GM18951 (cell line): Measurements from ENCODE around the gene ATXN7L1.

ENCODE experiments used
- POLR2A ChIP-seq: IDR thresholded peaks from 4 replicates; pipeline ENCODE4 v1.6.1; 2011; ENCODE audit warnings: mild to moderate bottlenecking; ENCODE audit not compliant: insufficient read length, insufficient read depth; ENCODE audit errors: extremely low read depth
- in situ Hi-C: fragments of 300-500 bp; cut with MboI; formaldehyde crosslinking; loops from one replicate; pipeline ENCODE4 v1.12.0; 2022; ENCODE audit warnings: low sequenced_read_pairs, mixed read lengths, inconsistent platforms; ENCODE audit not compliant: unreplicated experiment

ATXN7L1 gene

GRCh38 chr7:105751054-105751453, 125.3 kb downstream of the ATXN7L1 start:
- in situ Hi-C loops, result loop anchor here (25.0 kb wide), 2 partner anchors 261 to 411 kb away; no protein-coding TSS in a partner anchor

GRCh38 chr7:105748701-105749100, 127.7 kb downstream of the ATXN7L1 start:
- in situ Hi-C loops, result no loop called here
- TF ChIP-seq POLR2A, result no peak

More at GRCh38 chr7:105751054-105751453, 125.3 kb downstream of the ATXN7L1 start:
- TF ChIP-seq POLR2A, result no peak

DNA sequence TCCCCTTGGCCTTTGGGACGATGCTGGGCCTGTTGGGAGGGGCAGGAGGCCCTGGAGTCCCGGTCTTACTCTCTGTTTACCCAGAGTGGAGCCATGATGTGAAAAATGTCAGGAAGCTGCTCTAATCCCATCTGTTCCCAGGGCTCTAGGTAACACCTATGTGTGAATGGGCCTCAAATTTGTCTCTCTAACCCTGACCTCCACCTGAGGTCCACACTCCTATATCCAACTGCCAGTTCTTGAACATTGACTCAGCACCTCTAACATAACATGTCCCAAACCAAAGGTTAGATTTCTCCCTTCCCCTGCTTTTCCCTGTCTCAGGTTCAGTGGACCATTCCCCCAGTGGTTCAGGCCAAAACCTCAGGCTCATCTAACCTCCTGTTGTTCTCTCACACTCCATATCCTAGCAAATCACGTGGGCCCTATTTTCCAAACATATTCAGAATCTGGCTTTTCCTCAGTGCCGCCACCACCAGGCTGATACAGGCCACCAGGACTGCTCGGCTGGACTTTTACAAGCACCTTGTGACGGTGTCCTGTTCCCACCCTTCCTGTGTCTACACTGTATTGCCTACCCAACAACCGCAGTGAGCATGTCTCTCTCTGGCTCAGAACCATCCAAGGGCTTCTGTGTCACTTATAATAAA, 130.6 kb downstream of the ATXN7L1 start:
- in situ Hi-C loops, result no loop called here
- no peak for TF ChIP-seq POLR2A

GRCh38 chr7:105744258-105744657, 132.1 kb downstream of the ATXN7L1 start:
- in situ Hi-C loops, result no loop called here
- no peak for TF ChIP-seq POLR2A

GRCh38 chr7:105743351-105744090, 132.9 kb downstream of the ATXN7L1 start:
- no peak for TF ChIP-seq POLR2A
- in situ Hi-C loops, result no loop called here

- in situ Hi-C loops, result no loop called here
- no peak for TF ChIP-seq POLR2A
Measured at GRCh38 chr7:105742787-105743186, 133.6 kb downstream of the ATXN7L1 start.

DNA sequence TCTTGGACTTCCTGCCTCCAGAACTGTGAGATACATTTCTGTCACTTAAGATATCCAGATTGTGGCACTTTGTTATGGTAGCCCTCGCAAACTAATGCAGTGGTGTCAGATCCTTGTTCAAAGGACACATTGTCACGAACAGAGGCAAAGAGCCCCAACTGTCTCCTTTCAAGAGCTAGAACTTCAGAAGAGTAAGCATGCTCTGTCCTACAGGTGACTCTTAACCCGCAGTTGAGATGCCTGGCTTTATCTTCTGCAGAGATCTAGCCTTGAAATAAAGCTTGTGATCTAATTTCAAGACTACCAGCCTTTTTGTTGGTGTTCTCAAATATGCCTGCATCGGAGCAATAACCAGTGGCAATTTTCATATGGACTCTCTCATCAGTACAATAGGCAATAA, 134.4 kb downstream of the ATXN7L1 start:
- TF ChIP-seq POLR2A, result no peak
- in situ Hi-C loops, result no loop called here

GRCh38 chr7:105738133-105738532, 138.3 kb downstream of the ATXN7L1 start:
- in situ Hi-C loops, result no loop called here
- no peak for TF ChIP-seq POLR2A

DNA sequence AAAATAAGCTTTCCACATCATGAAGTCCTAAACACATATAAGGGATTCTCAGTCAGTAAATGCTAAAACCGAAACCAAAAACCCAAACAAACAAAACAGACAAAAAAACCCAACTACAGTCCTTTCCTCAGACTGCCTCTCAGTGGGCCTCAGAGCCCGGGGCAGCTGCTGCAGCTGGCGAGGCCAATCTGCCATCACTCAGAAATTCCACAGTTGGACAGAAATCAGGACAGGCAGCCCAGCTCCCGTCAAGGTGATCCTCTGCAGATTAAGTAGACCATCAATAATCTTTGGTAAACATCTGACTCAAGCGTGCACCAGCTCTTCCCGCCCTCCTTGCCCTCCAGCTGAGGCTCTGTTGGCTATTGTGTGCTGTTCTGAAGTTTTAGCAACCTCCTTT, 142.2 kb downstream of the ATXN7L1 start:
- in situ Hi-C loops, result no loop called here
- no peak for TF ChIP-seq POLR2A

GRCh38 chr7:105731042-105731441, 145.4 kb downstream of the ATXN7L1 start:
- no peak for TF ChIP-seq POLR2A
- in situ Hi-C loops, result no loop called here

GRCh38 chr7:105728028-105728427, 148.4 kb downstream of the ATXN7L1 start:
- in situ Hi-C loops, result no loop called here
- no peak for TF ChIP-seq POLR2A

DNA sequence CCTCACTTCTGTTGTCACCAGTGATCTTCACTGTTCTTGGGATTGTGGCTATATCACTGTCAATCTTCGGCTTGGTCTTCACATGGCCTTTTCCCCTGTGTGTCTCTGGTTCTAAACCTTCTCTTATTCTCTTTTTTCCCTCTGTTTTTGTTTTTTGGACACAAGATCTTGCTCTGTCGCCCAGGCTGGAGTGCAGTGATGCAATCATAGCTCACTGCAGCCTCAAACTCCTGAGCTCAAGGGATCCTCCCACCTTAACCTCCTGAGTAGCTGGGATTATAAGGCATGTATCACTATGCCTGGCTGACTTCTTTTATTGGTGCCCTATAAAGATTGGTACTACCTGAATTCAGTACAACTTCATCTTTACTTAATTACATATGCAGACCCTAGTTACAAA, 151.7 kb downstream of the ATXN7L1 start:
- no peak for TF ChIP-seq POLR2A
- in situ Hi-C loops, result no loop called here

DNA sequence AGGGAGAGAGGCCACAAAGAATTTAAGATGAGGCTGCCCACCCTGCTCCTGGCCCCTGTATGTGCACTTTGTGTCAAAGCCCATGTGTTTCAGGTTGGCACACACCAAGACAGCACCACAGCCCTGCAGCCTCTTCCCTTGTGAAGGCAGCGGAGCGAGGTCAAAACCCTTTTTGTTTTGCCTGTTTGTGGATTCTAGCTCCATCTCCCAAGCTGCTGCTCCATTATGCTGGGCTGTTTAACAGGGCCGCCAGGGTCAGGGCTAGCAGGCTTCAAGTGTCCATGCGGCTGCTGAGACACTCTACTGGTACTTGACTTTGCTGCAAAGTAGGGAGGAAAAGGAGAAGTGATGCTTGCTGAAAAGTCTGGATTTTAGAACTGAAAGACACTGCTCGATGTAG, 152.8 kb downstream of the ATXN7L1 start:
- in situ Hi-C loops, result no loop called here
- TF ChIP-seq POLR2A, result no peak

DNA sequence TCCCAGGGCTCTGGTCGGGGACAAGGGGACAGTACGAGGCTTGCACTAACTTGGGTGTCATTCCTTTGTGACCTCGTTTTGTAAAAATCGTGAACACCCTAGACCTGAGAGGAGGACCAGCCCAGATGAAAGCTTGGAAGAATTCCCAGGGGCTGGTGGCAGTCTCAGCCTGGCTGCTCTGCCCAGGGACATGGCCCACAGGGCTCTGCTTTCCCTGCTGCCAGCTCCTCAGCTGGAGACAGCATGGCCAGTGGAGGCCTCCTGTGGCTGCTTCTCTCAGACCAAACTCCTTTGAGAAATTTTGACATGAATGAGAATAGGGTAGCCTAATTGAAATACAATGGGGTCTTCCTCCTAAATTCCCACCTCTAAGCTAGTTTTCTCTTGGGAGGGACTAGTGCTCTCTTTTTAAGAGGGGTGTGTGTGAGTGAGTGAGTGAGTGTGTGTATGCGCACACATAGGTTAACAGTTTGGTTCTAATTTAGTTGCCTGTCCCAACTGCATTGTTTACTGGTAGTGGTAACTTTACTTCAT, 154.8 kb downstream of the ATXN7L1 start:
- in situ Hi-C loops, result no loop called here
- TF ChIP-seq POLR2A, result no peak
